ENCODE measurements around the gene MED27. TPM values are rescaled to one million over a fixed set of nuclear protein-coding genes. Genes with fewer than 3 reads are reported as not detected.

MED27 gene
- 10.8 and 13.4 TPM in 2 replicates for total RNA-seq
- 44.7 and 55.1 TPM in 2 replicates for polyA plus RNA-seq
- polyA plus RNA-seq (2012): 31.7 and 41.5 TPM in 2 replicates
- 25.8 and 28.4 TPM in 2 replicates for polyA minus RNA-seq (ENCODE audit: low replicate concordance)

DNA sequence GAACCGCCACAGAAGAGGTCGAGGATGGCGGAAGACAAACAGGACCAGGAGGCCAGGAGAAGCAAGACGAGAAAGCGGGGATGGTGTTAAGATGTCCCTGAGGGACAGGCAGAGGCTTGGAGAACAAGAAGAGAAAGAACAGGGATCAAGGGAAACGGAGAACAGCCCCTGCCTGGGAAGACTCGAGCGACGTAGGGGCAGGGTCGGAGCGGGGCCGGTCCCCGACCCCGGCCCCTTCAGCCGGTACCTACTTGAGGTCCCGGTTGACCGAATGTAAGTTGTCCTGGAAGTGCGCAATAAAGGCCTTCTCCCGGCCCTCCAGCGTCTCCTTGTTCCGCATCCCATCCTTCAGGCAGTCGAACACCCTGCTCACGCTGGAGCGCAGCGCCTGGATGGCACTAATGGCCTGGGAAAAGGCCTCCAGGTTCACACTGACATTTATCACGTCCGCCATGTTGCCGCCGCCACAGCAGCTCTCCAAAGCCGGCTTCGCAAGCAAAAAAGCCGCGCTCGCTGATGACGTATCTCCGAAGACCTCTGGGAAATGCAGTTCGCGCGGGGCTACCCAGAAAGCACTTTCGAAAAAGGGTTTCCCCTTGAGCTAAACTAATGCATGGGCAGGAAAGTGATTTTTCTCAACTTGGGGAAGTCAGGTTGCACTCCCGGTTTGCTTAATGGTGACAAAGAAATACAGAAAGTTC is at the start of gene MED27:
Gene MED27 (minus strand): TSS at position 477 of the 701 bp plus-strand sequence. CDS start 23 bp downstream, at position 454.
- no peaks in the 10 kb centered on the region for H3K9me3 ChIP-seq (ENCODE audit: control insufficient read depth, insufficient read depth, low read depth, low read length)
- peaks cover 32% of the 10 kb centered on the region for H3K79me2 ChIP-seq (ENCODE audit: control insufficient read depth, insufficient read depth, low read length)
- H3K4me1 ChIP-seq (ENCODE audit: control insufficient read depth, extremely low read depth, insufficient read depth, low read length): no peaks in the 10 kb centered on the region
- H3K4me3 ChIP-seq (replicated peaks in 1 of 4; ENCODE audit: control extremely low read depth in 1 of 4, insufficient read depth in 1 of 4, low read depth in 3 of 4, low read length in 4 of 4): peak within 1 kb of the TSS; percentile 80 to 92 (median 84)
- peak within 1 kb of the TSS; percentile 69 for H2AFZ ChIP-seq (ENCODE audit: low read length)
- H3K36me3 ChIP-seq (ENCODE audit: control insufficient read depth, insufficient read depth, low read length): no peaks in the 10 kb centered on the region
- peaks cover 3% of the 10 kb centered on the region for H3K27me3 ChIP-seq (ENCODE audit: control insufficient read depth, insufficient read depth, low read length)
- TF ChIP-seq, protein P1, sequence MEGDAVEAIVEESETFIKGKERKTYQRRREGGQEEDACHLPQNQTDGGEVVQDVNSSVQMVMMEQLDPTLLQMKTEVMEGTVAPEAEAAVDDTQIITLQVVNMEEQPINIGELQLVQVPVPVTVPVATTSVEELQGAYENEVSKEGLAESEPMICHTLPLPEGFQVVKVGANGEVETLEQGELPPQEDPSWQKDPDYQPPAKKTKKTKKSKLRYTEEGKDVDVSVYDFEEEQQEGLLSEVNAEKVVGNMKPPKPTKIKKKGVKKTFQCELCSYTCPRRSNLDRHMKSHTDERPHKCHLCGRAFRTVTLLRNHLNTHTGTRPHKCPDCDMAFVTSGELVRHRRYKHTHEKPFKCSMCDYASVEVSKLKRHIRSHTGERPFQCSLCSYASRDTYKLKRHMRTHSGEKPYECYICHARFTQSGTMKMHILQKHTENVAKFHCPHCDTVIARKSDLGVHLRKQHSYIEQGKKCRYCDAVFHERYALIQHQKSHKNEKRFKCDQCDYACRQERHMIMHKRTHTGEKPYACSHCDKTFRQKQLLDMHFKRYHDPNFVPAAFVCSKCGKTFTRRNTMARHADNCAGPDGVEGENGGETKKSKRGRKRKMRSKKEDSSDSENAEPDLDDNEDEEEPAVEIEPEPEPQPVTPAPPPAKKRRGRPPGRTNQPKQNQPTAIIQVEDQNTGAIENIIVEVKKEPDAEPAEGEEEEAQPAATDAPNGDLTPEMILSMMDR (conservative IDR thresholded peaks at IDR 0.05 in 1 of 2, IDR thresholded peaks at IDR 0.05 in 1 of 2; ENCODE audit: low read depth in 1 of 2, low read length in 2 of 2): no peak
- no peak for TF ChIP-seq EZH2 (IDR thresholded peaks at IDR 0.05; ENCODE audit: low read length, missing control alignments)
- peak; percentile 91 to 93 for DNase-seq (ENCODE audit: low read depth in 2 of 2)
- H3K4me2 ChIP-seq (ENCODE audit: extremely low read depth, insufficient read depth, low read length): peak within 1 kb of the TSS; percentile 88
- H3K27ac ChIP-seq (ENCODE audit: insufficient read depth, low read length): peak within 1 kb of the TSS; percentile 75
- peak within 1 kb of the TSS; percentile 78 for H3K9ac ChIP-seq (ENCODE audit: insufficient read depth, low read length)
- no peaks in the 10 kb centered on the region for H4K20me1 ChIP-seq (ENCODE audit: control insufficient read depth, extremely low read depth, insufficient read depth, low read length)

DNA sequence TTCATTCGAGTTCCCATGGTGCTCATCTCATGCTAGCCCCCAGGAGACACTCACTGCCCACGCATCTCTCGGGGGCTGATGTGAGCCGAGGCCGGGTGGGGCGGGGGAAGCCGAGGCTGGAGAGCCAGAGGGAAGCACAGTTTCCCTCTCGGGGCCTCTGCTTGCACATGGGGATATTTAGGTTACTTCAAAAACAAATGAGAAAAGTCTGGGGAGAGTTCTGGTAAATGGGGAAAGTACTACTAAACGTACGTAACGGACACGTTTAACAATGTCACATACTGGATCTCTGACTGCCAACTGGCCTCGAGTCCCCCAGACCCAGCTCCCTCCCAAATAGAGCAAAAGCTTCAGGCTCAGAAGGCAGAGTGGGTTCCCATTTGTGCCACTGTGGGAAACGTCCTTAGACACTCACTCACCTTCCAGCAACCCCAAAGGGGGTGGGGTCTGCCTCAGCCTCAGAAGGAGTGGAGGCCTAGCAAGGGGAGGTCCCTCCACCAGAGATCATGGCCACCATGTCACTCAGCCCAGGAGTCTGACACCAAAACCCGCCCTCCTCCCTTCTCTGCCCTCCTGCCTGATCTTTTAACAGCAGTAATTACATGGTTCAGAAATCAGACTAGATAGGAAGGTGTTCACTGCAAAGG is 48.3 kb upstream of the MED27 start:
- DNase-seq (ENCODE audit: low read depth in 2 of 2): no peak
- Histone ChIP-seq H3K4me1 (ENCODE audit: control insufficient read depth, extremely low read depth, insufficient read depth, low read length) (no peaks in the 10 kb centered on the region), H3K27me3 (ENCODE audit: control insufficient read depth, insufficient read depth, low read length) (peaks cover 45% of the 10 kb centered on the region), H3K79me2 (ENCODE audit: control insufficient read depth, insufficient read depth, low read length) (no peaks in the 10 kb centered on the region), H3K9ac (ENCODE audit: insufficient read depth, low read length) (no peak overlapping the region), H3K4me2 (ENCODE audit: extremely low read depth, insufficient read depth, low read length) (no peak overlapping the region), H3K9me3 (ENCODE audit: control insufficient read depth, insufficient read depth, low read depth, low read length) (no peaks in the 10 kb centered on the region), H2AFZ (ENCODE audit: low read length) (no peak overlapping the region), H3K27ac (ENCODE audit: insufficient read depth, low read length) (no peak overlapping the region), H3K4me3 (replicated peaks in 1 of 4; ENCODE audit: control extremely low read depth in 1 of 4, insufficient read depth in 1 of 4, low read depth in 3 of 4, low read length in 4 of 4) (no peak overlapping the region), H3K36me3 (ENCODE audit: control insufficient read depth, insufficient read depth, low read length) (no peaks in the 10 kb centered on the region), H4K20me1 (ENCODE audit: control insufficient read depth, extremely low read depth, insufficient read depth, low read length) (no peaks in the 10 kb centered on the region)
- TF ChIP-seq, protein P1 (conservative IDR thresholded peaks at IDR 0.05 in 1 of 2, IDR thresholded peaks at IDR 0.05 in 1 of 2; ENCODE audit: low read depth in 1 of 2, low read length in 2 of 2): no peak
- no peak for TF ChIP-seq EZH2 (IDR thresholded peaks at IDR 0.05; ENCODE audit: low read length, missing control alignments)

- no peak overlapping the region for H3K9ac ChIP-seq (ENCODE audit: insufficient read depth, low read length)
- H3K9me3 ChIP-seq (ENCODE audit: control insufficient read depth, insufficient read depth, low read depth, low read length): no peaks in the 10 kb centered on the region
- H3K36me3 ChIP-seq (ENCODE audit: control insufficient read depth, insufficient read depth, low read length): no peaks in the 10 kb centered on the region
- H4K20me1 ChIP-seq (ENCODE audit: control insufficient read depth, extremely low read depth, insufficient read depth, low read length): no peaks in the 10 kb centered on the region
- no peaks in the 10 kb centered on the region for H3K79me2 ChIP-seq (ENCODE audit: control insufficient read depth, insufficient read depth, low read length)
- peaks cover 53% of the 10 kb centered on the region for H3K27me3 ChIP-seq (ENCODE audit: control insufficient read depth, insufficient read depth, low read length)
- H3K4me3 ChIP-seq (replicated peaks in 1 of 4; ENCODE audit: control extremely low read depth in 1 of 4, insufficient read depth in 1 of 4, low read depth in 3 of 4, low read length in 4 of 4): no peak overlapping the region
- H3K4me2 ChIP-seq (ENCODE audit: extremely low read depth, insufficient read depth, low read length): no peak overlapping the region
- no peak overlapping the region for H2AFZ ChIP-seq (ENCODE audit: low read length)
- DNase-seq (ENCODE audit: low read depth in 2 of 2): no peak
- H3K27ac ChIP-seq (ENCODE audit: insufficient read depth, low read length): no peak overlapping the region
- no peaks in the 10 kb centered on the region for H3K4me1 ChIP-seq (ENCODE audit: control insufficient read depth, extremely low read depth, insufficient read depth, low read length)
- TF ChIP-seq, protein P1 (conservative IDR thresholded peaks at IDR 0.05 in 1 of 2, IDR thresholded peaks at IDR 0.05 in 1 of 2; ENCODE audit: low read depth in 1 of 2, low read length in 2 of 2): no peak
- TF ChIP-seq EZH2 (IDR thresholded peaks at IDR 0.05; ENCODE audit: low read length, missing control alignments): no peak
Observed at GRCh38 chr9:132126680-132127236, 47.1 kb upstream of the MED27 start.
